Subcutaneous abdominal adipose tissue (tissue), 5 donors: ENCODE data around the gene SORL1.
"Not testable (repeated sequence)": the region's sequence is repeated elsewhere in the genome, so short reads cannot be mapped to it uniquely, and the experiment has no call there.

Experiments used
- H3K27ac ChIP-seq: one replicate; pipeline ENCODE4 v1.7.0; 2013; ENCODE audit warnings: low read depth, mild to moderate bottlenecking, inconsistent platforms, low read length, moderate library complexity
- H3K27me3 ChIP-seq, 5 donors: one replicate each; pipeline ENCODE4 v1.7.0; 2013; ENCODE audit warnings: low read length in 5 of 5, inconsistent platforms in 1 of 5; ENCODE audit not compliant: control insufficient read depth in 5 of 5, insufficient read depth in 4 of 5
- H3K36me3 ChIP-seq, 5 donors: one replicate each; pipeline ENCODE4 v1.7.0; 2013; ENCODE audit warnings: low read length in 5 of 5; ENCODE audit not compliant: control insufficient read depth in 5 of 5, insufficient read depth in 5 of 5
- H3K4me1 ChIP-seq, 5 donors: one replicate each; pipeline ENCODE4 v1.7.0; 2013; ENCODE audit warnings: low read length in 5 of 5, mild to moderate bottlenecking in 3 of 5, moderate library complexity in 1 of 5; ENCODE audit not compliant: control insufficient read depth in 5 of 5, insufficient read depth in 5 of 5
- H3K4me3 ChIP-seq, 5 donors: one replicate each; pipeline ENCODE4 v1.7.0; 2013; ENCODE audit warnings: low read length in 5 of 5, low read depth in 1 of 5
- H3K9ac ChIP-seq, 5 donors: one replicate each; pipeline ENCODE4 v1.7.0; 2013; ENCODE audit warnings: low read length in 5 of 5, mild to moderate bottlenecking in 4 of 5, moderate library complexity in 3 of 5
- H3K9me3 ChIP-seq, 5 donors: one replicate each; pipeline ENCODE4 v1.7.0; 2013; ENCODE audit warnings: low read length in 5 of 5; ENCODE audit not compliant: control insufficient read depth in 5 of 5
- donor health status: healthy.
- donor health status: healthy.
- donor health status: healthy.
- donor health status: healthy.
- donor health status: healthy.

The SORL1 gene

GRCh38 chr11:121497176-121497998 lies 45.3 kb downstream of the SORL1 start:
- H3K27me3 ChIP-seq = no peaks in the 10 kb centered on the region
- H3K4me3 ChIP-seq = no peak overlapping the region
- H3K9ac ChIP-seq = no peak overlapping the region
- no peak overlapping the region for H3K27ac ChIP-seq
- no peaks in the 10 kb centered on the region for H3K4me1 ChIP-seq
- H3K9me3 ChIP-seq = no peaks in the 10 kb centered on the region
- H3K36me3 ChIP-seq = peaks cover 0 to 5% (median 0%) of the 10 kb centered on the region in 5 donors

GRCh38 chr11:121499405-121499804 lies 47.3 kb downstream of the SORL1 start:
- no peak overlapping the region for H3K9ac ChIP-seq
- H3K27ac ChIP-seq = no peak overlapping the region
- H3K4me1 ChIP-seq = no peaks in the 10 kb centered on the region
- H3K4me3 ChIP-seq = no peak overlapping the region
- no peaks in the 10 kb centered on the region for H3K27me3 ChIP-seq
- H3K9me3 ChIP-seq = no peaks in the 10 kb centered on the region
- peaks cover 0 to 5% (median 0%) of the 10 kb centered on the region in 5 donors for H3K36me3 ChIP-seq

- Histone ChIP-seq H3K36me3 (peaks cover 0 to 5% (median 0%) of the 10 kb centered on the region in 5 donors), H3K4me3 (no peak overlapping the region), H3K9me3 (no peaks in the 10 kb centered on the region), H3K27ac (no peak overlapping the region), H3K4me1 (no peaks in the 10 kb centered on the region), H3K9ac (no peak overlapping the region), H3K27me3 (no peaks in the 10 kb centered on the region)
These were observed 48.2 kb downstream of the SORL1 start for GRCh38 chr11:121500275-121500674.

GRCh38 chr11:121500717-121501116 lies 48.6 kb downstream of the SORL1 start:
- no peaks in the 10 kb centered on the region for H3K27me3 ChIP-seq
- no peaks in the 10 kb centered on the region for H3K4me1 ChIP-seq
- no peak overlapping the region for H3K27ac ChIP-seq
- no peak overlapping the region for H3K4me3 ChIP-seq
- peaks cover 0 to 3% (median 0%) of the 10 kb centered on the region in 5 donors for H3K9me3 ChIP-seq
- H3K9ac ChIP-seq = no peak overlapping the region
- H3K36me3 ChIP-seq = peaks cover 0 to 5% (median 0%) of the 10 kb centered on the region in 5 donors

- Histone ChIP-seq H3K4me1 (no peaks in the 10 kb centered on the region), H3K9me3 (peaks cover 0 to 12% (median 0%) of the 10 kb centered on the region in 5 donors), H3K27me3 (no peaks in the 10 kb centered on the region), H3K9ac (no peak overlapping the region), H3K4me3 (no peak overlapping the region), H3K27ac (no peak overlapping the region), H3K36me3 (peaks cover 0 to under 1% (median 0%) of the 10 kb centered on the region in 5 donors)
These were observed 50.9 kb downstream of the SORL1 start for GRCh38 chr11:121503051-121503450.

- H3K4me1 ChIP-seq, H3K4me3 ChIP-seq, H3K27ac ChIP-seq, H3K9ac ChIP-seq, H3K27me3 ChIP-seq, H3K36me3 ChIP-seq: not testable (repeated sequence)
- H3K9me3 ChIP-seq = peaks cover 0 to 14% (median 0%) of the 10 kb centered on the region in 5 donors
These were observed 54.1 kb downstream of the SORL1 start for GRCh38 chr11:121506237-121506636.

GRCh38 chr11:121508449-121508848 lies 56.3 kb downstream of the SORL1 start:
- Histone ChIP-seq H3K36me3 (no peaks in the 10 kb centered on the region), H3K9ac (no peak overlapping the region), H3K4me3 (no peak overlapping the region)

GRCh38 chr11:121510438-121510837 lies 58.3 kb downstream of the SORL1 start:
- Histone ChIP-seq H3K9me3 (peaks cover 0 to 12% (median 0%) of the 10 kb centered on the region in 5 donors), H3K4me1 (no peaks in the 10 kb centered on the region), H3K9ac (no peak overlapping the region), H3K4me3 (no peak overlapping the region), H3K27ac (no peak overlapping the region), H3K27me3 (no peaks in the 10 kb centered on the region), H3K36me3 (no peaks in the 10 kb centered on the region)

More at GRCh38 chr11:121508449-121508848, 56.3 kb downstream of the SORL1 start:
- Histone ChIP-seq H3K9me3 (peaks cover 0 to 14% (median 0%) of the 10 kb centered on the region in 5 donors), H3K27me3 (no peaks in the 10 kb centered on the region), H3K4me1 (no peaks in the 10 kb centered on the region), H3K27ac (no peak overlapping the region)

- H3K27me3 ChIP-seq = no peaks in the 10 kb centered on the region
- no peak overlapping the region for H3K9ac ChIP-seq
- no peak overlapping the region for H3K4me3 ChIP-seq
- H3K27ac ChIP-seq = no peak overlapping the region
- peaks cover 0 to 3% (median 0%) of the 10 kb centered on the region in 5 donors for H3K9me3 ChIP-seq
- H3K4me1 ChIP-seq = no peaks in the 10 kb centered on the region
- H3K36me3 ChIP-seq = no peaks in the 10 kb centered on the region
These were observed 60.7 kb downstream of the SORL1 start for GRCh38 chr11:121512468-121513465.

- Histone ChIP-seq H3K9ac (no peak overlapping the region), H3K27me3 (no peaks in the 10 kb centered on the region), H3K27ac (no peak overlapping the region)
These were observed 61.7 kb downstream of the SORL1 start for GRCh38 chr11:121513807-121514206.

More at GRCh38 chr11:121513807-121514206, 61.7 kb downstream of the SORL1 start:
- H3K4me1 ChIP-seq = no peaks in the 10 kb centered on the region
- H3K4me3 ChIP-seq = no peak overlapping the region
- H3K9me3 ChIP-seq = no peaks in the 10 kb centered on the region
- no peaks in the 10 kb centered on the region for H3K36me3 ChIP-seq
